ENCODE results near the gene PDE8B. TPM values are rescaled to one million over a fixed set of nuclear protein-coding genes. Genes with fewer than 3 reads are reported as not detected.

The PDE8B gene
- total RNA-seq, 1 donor from 2014 or later = not detected

DNA sequence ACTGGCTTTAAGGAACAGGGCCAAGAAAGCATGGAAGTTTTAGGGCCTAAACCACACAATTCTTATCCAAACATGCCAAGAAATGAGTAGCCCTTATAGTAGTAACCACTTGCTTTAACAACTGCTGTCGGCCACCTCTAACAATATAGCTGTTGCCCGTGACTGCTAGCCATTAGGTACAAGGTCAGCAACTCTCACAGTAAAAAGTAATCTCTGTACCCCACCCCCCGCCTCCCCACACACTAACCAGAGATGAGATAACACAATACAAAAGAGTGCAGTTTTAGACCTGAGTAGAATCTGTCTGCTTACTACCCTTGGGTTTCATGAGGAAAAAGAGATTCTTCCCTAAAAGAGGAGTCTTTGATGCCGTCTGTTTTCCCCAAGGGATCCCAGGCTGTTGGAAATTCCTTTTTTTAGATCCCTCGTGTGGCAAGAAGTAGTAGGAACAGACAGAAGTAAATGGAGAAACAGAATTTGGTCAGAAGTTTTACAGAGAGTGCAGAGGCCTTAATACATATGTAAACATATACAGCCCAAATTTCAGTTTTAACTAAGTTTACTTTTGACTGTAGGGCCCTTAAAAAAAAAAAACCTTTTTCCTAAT lies 187.3 kb downstream of the PDE8B start:
- DNase-seq (ENCODE audit: low read depth) = no peak

DNA sequence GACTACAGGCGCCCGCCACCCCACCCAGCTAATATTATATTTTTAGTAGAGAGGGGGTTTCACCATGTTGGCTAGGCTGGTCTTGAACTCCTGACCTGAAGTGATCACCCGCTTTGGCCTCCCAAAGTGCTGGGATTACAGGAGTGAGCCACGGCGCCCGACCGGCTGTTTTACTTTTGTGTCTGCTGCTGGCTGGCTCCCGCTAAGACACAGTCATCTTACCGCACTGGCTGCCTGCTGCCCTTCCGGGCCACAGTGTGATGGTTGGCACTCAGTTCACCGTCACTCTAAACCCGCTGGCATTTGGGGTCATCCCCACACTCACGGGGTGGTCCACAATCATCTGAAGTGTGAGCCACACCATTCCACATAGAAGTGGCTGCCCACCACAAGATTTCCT lies 188.0 kb downstream of the PDE8B start:
- DNase-seq (ENCODE audit: low read depth) = no peak

DNA sequence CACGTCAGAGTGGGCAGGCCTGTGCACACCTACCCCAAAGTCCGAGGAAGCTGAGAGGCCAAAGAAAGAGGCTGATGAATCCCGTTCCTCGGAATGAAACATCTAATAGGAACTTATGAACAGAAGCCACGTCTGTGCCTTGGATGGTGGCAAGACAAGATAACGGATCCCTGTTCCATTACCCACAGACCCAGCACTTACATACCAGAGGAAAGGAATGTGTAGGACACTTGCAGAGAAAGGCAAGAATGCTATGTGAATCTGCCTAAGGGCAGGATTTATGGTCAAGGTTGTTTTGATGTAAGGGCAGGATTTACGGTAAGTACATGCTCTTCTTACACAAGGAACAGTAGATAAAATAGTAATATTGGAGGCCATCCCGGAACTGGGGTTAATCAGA lies 188.4 kb downstream of the PDE8B start:
- DNase-seq (ENCODE audit: low read depth) = no peak

DNA sequence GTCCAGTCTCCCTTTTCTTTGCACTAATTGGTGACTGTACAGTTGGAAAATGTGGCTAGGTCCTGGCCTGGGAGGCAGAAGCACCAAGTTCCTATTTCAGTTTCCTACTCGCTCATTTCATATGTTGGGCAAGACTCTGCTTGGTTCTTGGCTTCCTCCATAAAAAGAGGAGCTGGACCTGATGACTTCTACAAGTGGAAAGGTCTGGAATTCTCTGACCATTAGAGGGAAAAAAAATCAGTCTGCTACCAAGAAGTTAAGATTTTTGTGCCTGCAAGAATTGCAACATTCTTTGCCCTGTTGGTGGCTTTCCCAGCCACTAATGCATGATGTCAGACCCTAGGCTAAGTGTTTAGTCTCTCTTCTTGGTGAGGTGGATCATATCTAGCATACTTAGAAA lies 190.2 kb downstream of the PDE8B start:
- DNase-seq (ENCODE audit: low read depth) = no peak

DNA sequence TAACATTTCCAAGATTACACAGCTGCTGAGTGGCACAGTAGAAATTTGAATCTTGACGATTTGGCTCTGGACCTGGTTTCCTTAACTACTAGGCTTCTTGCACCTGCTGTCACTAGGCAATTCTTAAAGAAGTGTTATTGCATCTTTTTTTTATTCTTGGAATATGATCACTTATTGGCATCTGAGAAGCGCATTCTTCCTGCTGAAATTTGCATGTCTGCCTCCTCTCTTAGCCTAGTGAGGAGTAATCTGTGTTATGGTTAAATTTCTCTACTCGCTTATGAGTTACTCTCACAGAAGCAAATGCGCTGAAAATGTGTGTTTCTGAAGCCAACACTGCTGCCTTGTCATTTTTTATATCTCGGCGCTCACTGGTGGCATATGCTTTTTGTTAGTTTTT lies 192.3 kb downstream of the PDE8B start:
- peak; percentile 6 for DNase-seq (ENCODE audit: low read depth)

DNA sequence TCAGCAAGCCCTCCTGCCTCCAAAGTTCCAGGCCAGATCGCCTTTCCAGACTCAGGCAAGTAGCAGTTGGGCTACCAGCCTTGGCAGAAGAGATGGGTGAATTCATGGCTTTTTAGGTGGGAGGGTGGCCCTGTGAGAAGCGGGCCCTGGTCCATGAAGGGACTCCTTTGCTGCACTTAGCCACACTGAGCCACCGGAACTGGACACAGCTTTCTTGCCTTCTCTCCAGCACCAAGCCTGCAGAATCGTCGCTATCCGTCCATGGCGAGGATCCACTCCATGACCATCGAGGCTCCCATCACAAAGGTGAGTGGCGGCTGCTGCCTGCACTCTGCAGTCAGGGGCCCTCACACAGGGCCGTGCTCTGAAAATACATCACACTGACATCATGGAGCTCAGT lies 196.7 kb downstream of the PDE8B start:
- no peak for DNase-seq (ENCODE audit: low read depth)

DNA sequence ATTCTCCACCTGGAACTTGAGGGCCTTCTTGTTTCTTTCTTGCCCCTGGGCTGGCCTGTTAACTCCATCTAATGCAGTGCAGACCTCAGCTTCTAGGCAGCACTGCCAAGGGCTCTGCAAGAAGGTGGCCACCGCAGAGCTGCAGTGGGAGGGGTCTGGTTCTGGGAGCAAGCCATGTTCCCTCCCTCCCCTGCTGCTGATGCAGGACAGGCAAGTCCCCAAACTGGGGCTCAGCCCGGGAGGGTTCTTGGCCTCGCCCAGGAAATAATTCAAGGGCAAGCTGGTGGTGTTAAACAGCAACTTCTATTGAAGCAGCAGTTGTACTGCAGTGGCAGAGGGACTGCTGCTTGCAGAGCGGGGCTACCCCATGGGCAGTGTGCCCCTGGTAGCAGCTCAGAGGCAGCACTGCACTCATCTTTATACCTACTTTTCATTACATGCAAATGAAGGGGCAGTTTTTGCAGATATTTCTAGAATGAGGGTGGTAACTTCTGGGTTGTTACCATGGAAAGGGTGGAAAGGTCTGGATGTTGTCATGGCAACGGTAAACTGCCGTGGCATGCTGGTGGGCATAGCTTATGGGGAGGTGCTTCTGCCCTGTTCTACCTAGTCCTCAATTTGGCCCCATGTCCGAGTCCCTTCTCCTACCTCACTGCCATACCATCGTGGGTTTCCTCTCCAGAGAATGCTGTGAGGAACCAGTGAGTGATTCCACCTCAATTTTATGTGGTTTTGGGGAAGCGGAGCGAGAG lies 199.6 kb downstream of the PDE8B start:
- DNase-seq (ENCODE audit: low read depth) = no peak

DNA sequence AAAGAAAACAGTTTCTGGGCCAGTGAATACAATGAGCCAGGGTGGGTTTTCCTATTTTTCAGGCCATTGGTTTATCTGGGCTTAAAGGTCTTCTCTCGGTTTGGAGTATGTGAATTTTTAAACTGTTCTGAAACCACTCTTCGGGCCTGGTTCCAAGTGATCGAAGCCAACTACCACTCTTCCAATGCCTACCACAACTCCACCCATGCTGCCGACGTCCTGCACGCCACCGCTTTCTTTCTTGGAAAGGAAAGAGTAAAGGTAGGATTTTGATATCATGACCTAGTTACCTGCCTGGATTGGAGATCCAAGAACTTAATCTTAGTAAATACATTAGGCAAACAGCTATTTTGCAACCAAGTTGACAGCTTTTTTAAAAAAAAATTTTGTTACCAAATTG lies 202.6 kb downstream of the PDE8B start:
- no peak for DNase-seq (ENCODE audit: low read depth)

DNA sequence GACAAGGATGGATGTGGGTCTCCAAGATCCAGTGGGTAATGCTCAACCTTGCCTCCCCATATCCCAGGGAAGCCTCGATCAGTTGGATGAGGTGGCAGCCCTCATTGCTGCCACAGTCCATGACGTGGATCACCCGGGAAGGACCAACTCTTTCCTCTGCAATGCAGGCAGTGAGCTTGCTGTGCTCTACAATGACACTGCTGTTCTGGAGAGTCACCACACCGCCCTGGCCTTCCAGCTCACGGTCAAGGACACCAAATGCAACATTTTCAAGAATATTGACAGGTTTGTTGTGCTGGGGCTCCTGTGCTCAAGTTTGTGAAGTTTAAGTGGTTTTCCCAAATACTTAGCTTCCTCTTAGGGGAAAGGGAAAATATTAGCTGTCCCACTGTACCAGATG lies 207.7 kb downstream of the PDE8B start:
- no peak for DNase-seq (ENCODE audit: low read depth)

DNA sequence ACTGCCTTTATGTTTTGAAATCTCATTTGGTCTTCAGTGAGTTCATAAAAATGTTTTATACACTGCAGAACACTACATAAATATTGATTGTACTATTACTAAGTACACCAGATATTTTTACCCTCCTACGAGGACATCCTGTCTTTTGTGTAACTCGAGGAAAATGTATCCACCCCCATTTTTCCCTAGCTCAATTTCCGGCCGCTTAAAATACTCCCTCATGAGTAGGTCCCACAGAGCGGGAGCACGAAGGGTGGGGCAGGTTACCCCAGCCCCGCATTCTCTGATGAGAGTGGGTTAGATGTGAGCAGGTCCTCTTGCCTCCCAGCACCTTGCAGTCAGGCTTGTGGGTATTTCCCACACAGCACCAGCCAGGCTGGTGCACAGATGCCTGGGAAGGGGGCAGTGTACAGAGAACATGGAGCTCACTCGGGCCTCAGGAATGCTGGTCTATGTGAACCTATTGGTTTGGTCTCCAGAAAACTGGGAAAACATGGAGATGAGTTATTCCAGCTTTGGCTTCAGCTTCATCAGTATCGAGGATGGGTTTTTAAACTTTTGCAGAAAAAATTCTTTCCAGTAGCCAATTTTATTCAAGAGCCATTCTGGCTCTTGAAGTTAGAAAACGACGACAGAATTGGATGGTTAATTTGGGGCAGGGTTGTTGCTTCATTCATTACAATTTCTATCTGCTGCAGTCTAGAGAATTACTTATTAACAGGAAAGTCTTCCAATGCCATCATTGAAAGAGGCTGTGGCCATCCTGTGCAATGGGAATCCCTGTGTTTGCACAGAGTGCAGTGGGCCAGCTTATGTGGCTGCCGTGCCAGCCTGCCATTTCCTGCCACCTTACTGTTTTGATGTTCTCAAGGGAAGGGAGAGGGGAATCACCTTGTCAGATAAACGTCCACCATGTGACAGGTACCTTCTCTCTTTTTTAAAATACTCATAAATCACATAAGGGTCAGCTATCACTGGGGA lies 208.4 kb downstream of the PDE8B start:
- peak; percentile 5 for DNase-seq (ENCODE audit: low read depth)

DNA sequence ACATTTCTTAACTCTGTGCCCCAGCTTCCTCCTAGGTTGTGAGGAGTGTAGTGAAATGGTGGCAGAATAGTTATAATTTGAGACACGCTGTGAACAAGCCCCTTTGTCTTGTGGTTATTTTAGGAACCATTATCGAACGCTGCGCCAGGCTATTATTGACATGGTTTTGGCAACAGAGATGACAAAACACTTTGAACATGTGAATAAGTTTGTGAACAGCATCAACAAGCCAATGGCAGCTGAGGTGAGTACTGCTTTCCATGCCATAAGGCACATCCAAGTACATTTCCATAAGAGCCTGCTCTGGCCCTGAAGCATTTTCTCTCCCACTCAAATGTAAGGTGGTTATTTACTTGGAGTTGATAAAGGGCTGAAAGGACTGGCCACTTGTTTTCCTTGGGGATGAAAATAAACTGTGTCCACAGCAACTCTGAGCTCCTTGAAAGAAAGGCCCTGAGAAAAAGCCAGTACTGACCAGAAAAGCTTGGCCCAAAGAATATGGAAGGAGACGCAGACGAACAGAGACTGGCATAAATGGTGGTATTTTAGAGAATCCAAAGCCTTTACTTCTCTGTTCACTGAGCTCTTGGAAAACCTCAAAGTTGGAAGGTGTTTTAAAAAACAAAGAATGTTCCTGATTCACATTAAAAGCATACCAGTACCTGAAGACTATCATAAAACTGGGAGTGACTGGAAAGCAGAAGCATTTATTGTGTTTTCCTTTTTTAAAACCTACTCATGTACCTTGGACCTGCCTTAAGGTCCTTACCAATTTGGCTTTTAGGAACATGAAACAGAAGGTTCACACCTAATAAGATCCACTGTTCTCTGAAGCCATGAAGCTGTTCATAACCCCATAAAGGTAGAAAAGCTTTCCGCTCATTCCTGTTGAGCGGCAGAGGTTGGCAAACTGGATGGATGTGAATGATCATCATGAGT lies 209.4 kb downstream of the PDE8B start:
- DNase-seq (ENCODE audit: low read depth) = no peak

DNA sequence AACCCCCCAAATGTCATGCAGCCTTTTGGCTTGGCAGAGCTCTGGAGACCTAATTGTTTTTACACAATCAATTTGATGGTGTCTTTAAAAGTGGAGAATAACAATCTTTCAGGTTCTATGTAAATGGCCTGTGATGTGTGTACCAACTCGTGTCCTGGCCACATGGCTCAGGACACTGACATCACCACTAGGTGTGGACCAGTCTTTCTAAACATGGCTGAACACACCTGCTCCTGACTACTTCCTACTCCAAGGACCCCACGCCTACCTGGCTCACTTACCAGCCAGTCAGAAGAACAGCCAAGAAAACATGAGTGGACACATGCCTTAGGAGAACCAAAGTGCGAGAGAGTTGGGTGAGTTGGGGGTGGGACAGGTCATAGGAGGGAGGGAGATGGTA lies 210.5 kb downstream of the PDE8B start:
- no peak for DNase-seq (ENCODE audit: low read depth)

DNA sequence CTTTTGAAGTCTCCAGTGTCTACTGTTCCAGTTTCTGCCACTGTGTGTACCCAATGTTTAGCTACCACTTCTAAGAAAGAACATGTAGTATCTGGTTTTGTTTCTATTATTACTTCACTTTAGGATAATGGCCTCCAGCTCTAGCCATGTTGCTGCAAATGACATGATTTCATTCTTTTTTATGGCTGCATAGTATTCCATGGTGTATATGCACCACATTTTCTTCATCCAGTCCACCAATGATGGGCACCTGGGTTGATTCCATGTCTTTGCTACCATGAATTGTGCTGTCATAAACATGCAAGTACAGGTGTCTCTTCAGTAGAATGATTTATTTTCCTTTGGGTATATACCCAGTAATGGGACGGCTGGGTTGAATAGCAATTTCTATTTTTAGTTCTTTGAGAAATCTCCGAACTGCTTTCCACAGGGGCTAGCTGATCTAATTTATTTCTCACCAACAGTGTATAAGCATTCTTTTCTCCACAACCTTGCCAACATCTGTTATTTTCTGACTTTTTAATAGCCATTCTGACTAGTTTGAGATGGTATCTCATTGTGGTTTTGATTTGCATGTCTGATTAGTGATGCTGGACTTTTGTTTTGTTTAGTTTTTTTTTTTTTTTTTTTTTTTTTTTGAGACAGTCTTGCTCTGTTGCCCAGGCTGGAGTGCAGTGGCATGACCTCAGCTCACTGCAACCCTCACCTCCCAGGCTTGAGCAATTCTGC lies 212.7 kb downstream of the PDE8B start:
- DNase-seq (ENCODE audit: low read depth) = no peak

DNA sequence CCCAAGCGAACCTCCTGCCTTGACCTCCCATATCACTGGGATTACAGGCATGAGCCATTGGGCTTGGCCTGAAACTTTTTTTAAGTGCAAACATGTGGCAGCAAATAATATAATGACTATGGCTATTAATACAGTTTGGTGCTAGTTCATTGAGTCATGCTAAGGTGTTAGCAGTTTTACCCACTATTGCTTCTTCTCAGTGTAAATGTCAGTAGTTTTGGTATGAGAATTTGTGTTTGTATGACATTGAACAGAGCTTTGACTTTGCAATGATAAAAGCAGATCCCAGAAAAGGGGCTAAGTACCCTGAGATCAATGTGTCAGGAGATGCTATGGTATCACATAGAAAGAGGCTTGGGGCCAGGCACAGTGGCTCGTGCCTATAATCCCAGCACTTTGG lies 214.4 kb downstream of the PDE8B start:
- DNase-seq (ENCODE audit: low read depth) = no peak

DNA sequence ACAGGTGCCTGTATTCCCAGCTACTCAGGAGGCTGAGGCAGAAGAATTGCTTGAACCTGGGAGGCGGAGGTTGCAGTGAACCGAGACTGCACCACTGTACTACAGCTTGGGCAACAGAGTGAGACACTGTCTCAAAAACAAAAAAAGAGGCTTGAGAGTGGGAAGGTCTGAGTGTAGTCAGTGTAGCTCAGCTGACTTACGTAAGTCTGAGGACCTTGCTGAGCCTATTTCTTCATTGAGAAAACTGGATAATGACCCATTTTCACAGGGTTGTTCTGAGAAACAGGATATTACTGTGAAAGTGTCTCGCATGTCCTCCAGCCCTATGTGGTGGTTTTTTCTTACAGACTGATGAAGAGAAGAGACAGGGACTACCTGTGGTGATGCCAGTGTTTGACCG lies 214.9 kb downstream of the PDE8B start:
- DNase-seq (ENCODE audit: low read depth) = no peak

DNA sequence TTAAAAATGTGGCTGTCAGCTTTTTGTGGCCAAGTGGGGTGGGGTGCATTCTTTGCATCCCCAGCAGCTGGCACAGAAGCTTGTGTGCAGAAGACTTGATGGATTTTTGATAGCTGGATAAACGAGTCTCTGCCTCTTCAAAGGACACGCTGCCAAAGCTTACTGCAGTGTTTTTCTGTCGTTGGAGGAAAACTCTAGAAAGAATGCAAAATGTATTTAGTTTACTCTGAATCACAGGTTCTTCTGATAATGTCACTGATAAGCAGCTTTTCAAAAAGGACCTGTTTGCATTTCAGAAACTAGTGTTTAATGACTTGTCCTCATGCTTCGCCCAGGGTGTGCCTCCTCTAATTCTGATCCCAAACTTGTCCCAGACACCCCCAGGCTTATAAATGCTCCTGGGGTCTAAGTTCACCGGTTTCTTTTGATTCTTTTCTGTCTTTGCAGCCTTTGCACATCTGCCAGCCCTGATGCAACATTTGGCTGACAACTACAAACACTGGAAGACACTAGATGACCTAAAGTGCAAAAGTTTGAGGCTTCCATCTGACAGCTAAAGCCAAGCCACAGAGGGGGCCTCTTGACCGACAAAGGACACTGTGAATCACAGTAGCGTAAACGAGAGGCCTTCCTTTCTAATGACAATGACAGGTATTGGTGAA lies 215.6 kb downstream of the PDE8B start:
- no peak for DNase-seq (ENCODE audit: low read depth)

DNA sequence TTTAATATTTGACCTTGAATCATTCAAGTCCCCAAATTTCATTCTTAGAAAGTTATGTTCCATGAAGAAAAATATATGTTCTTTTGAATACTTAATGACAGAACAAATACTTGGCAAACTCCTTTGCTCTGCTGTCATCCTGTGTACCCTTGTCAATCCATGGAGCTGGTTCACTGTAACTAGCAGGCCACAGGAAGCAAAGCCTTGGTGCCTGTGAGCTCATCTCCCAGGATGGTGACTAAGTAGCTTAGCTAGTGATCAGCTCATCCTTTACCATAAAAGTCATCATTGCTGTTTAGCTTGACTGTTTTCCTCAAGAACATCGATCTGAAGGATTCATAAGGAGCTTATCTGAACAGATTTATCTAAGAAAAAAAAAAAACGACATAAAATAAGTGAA lies 216.2 kb downstream of the PDE8B start:
- DNase-seq (ENCODE audit: low read depth) = no peak

DNA sequence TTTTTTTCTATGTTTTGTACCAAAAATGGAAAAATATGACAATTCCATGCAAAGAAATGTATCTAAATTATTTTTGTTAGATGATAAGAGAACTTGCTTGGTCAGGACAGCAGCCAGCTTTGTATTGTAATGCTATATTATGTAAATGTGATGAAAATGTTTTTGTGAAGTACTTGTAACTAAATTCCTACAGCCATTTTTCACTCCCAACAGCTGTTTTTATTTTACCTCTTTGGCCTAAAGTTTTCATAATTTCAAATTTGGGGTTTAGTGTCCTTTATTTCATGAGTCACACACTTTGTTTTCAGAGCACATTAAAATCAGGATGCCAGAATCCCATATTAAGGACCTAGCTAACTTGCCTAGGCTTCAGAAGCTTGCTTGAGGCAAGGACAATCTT lies 217.5 kb downstream of the PDE8B start:
- peak; percentile 10 for DNase-seq (ENCODE audit: low read depth)

DNA sequence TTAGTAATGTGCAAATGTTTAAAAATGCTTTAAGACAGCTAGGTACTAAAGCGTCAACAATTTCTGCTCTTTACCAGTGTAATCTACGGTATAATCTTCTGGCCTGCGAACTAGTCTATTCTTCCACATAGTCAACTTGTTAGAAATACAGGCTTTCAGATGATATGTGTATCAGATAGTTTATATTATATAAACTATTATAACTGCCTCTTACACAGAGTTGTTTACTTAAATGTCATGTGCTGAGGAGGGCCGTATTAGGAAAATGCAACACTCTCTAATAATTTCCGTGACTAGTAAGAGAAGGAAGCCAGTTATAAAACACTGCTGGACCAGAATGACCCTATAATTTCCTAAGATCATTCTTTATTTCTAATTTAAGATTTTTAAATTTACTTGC lies 218.0 kb downstream of the PDE8B start:
- no peak for DNase-seq (ENCODE audit: low read depth)

DNA sequence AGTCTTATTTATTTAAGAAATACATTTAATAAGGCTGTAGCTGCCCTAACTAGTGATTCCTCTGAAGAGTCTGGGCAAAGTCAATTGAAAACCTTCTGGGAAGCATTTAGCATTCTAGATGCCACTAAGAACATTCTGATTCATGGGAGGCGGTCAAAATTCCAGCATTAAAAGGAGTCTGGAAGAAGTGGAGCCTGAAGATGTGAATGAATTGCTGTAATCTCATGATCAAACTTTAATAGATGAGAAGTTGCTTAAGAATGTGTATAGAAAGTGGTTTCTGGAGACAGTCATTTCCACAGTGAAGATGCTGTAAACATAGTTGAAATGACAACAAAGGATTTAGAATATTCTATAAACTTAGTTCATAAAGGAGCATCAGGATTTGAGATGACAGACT lies 220.2 kb downstream of the PDE8B start:
- no peak for DNase-seq (ENCODE audit: low read depth)
